ENCODE measurements around the gene TSC22D2.
"Not testable (repeated sequence)": the region's sequence is repeated elsewhere in the genome, so short reads cannot be mapped to it uniquely, and the experiment has no call there.

TSC22D2 gene

GRCh38 chr3:150464684-150465083 lies 56.6 kb downstream of the TSC22D2 start:
- no peak overlapping the region for H3K4me3 ChIP-seq
- TF ChIP-seq CTCF (IDR thresholded peaks at IDR 0.05) = no peak
- H3K27ac ChIP-seq = no peak overlapping the region
- DNase-seq (ENCODE audit: low spot score) = no peak

- no peak overlapping the region for H3K4me3 ChIP-seq
- no peak for TF ChIP-seq CTCF (IDR thresholded peaks at IDR 0.05)
- H3K27ac ChIP-seq = no peak overlapping the region
- no peak for DNase-seq (ENCODE audit: low spot score)
Observed at GRCh38 chr3:150467381-150467780, 59.3 kb downstream of the TSC22D2 start.

GRCh38 chr3:150469031-150469930 lies 61.2 kb downstream of the TSC22D2 start:
- no peak for DNase-seq (ENCODE audit: low spot score)
- TF ChIP-seq CTCF (IDR thresholded peaks at IDR 0.05) = no peak
- no peak overlapping the region for H3K27ac ChIP-seq
- H3K4me3 ChIP-seq = no peak overlapping the region

GRCh38 chr3:150469931-150470740 lies 62.0 kb downstream of the TSC22D2 start:
- no peak for DNase-seq (ENCODE audit: low spot score)
- no peak for TF ChIP-seq CTCF (IDR thresholded peaks at IDR 0.05)
- H3K4me3 ChIP-seq = no peak overlapping the region
- no peak overlapping the region for H3K27ac ChIP-seq

GRCh38 chr3:150472421-150472820 lies 64.3 kb downstream of the TSC22D2 start:
- no peak for TF ChIP-seq CTCF (IDR thresholded peaks at IDR 0.05)
- Histone ChIP-seq H3K4me3 (no peak overlapping the region), H3K27ac (no peak overlapping the region)
- no peak for DNase-seq (ENCODE audit: low spot score)

- DNase-seq (ENCODE audit: low spot score); H3K27ac ChIP-seq; H3K4me3 ChIP-seq: not testable (repeated sequence)
Observed at GRCh38 chr3:150473161-150473560, 65.1 kb downstream of the TSC22D2 start.

GRCh38 chr3:150479370-150479769 lies 71.3 kb downstream of the TSC22D2 start:
- H3K4me3 ChIP-seq = no peak overlapping the region
- no peak for DNase-seq (ENCODE audit: low spot score)
- TF ChIP-seq CTCF (IDR thresholded peaks at IDR 0.05) = no peak
- H3K27ac ChIP-seq = no peak overlapping the region

Measured in coronary artery (tissue), 2 donors.